Pancreas (tissue), 10 donors: Measurements from ENCODE around the gene TMEM156. TPM values are rescaled to one million over a fixed set of nuclear protein-coding genes. Genes with fewer than 3 reads are reported as not detected.

Experiments used
- ATAC-seq, 4 donors: fragments of 200-7000 bp; cut with Tn5 transposase; one replicate each; pipeline versions ENCODE4 v1.8.0 to v1.9.1; 2020; ENCODE audit warnings: mild to moderate bottlenecking in 4 of 4, moderate library complexity in 4 of 4
- DNase-seq, 6 donors: peaks; one replicate each; pipeline ENCODE4 v3.0.0-alpha.2; 2020
- FAIRE-seq: peaks from 2 replicates; lab custom pipeline; 2012; peaks lifted over from hg19 to GRCh38; lab: Jason Lieb, UNC
- H3K27ac ChIP-seq, 4 donors: fragments of 200-600 bp; sonication (generic); 1 replicate in 3 of 4; 2 replicates in 1 of 4; pipeline versions ENCODE4 v1.5.0 to v1.8.0; 2020
- H3K27me3 ChIP-seq, 4 donors: fragments of 200-600 bp; one replicate each; pipeline ENCODE4 v1.8.0; 2021
- H3K36me3 ChIP-seq, 3 donors: fragments of 200-600 bp; sonication (generic) in 1 of 3; one replicate each; pipeline versions ENCODE4 v1.5.0 to v1.8.0; 2020 to 2021
- H3K4me1 ChIP-seq, 3 donors: fragments of 200-600 bp; one replicate each; pipeline ENCODE4 v1.8.0; 2021
- H3K4me3 ChIP-seq, 4 donors: fragments of 200-600 bp; sonication (generic) in 2 of 4; one replicate each; pipeline versions ENCODE4 v1.5.0 to v1.8.0; 2020 to 2021
- H3K9me3 ChIP-seq, 4 donors: fragments of 200-600 bp; one replicate each; pipeline ENCODE4 v1.8.0; 2021
- WGBS, 2 donors: extraction: QIAGEN DNeasy Blood & Tissue Kit; methylation state at CpG; one replicate each; pipeline ENCODE4 v1.1.7; 2013; 5-methylcytosine and 5-hydroxymethylcytosine counted together
- intact Hi-C, 3 donors: fragments of 100-400 bp; cut with DNase I; formaldehyde crosslinking; loops; one replicate each; pipeline versions ENCODE4 v1.11.1 to v1.14.2; 2022
- polyA plus RNA-seq, 2 donors: library from polyadenylated mRNA; stranded (reverse); fragments of 200-250 nt; gene quantifications; one replicate each; pipeline ENCODE4 v1.2.3, GENCODE V29; 2013
- total RNA-seq, 6 donors: library from RNA; stranded (reverse); fragmentation: NEBNext Ultra II Directional in 4 of 6; extraction: Animal tissue kit (Norgen Biotek cat#: 25700) in 4 of 6; gene quantifications; one replicate each; pipeline versions ENCODE4 v1.2.1 to v1.2.4, GENCODE V29; 2021 to 2023
- TF ChIP-seq, protein P1 (sequence below), 4 donors: fragments of 200-600 bp; sonication (generic) in 3 of 4; IDR thresholded peaks; one replicate each; pipeline versions ENCODE4 v1.5.0 to v1.8.0; 2021; ENCODE audit warnings: antibody characterized with exemption in 4 of 4
- donor health status: healthy with polysubstance abuse.
- donor health status: DM: no; HTN: no; CAD: no; lungs with moderate emphysema.
- donor health status: DM: no; HTN: no; CAD: no.
- donor health status: control.
- donor health status: control.
- donor health status: Bipolar disorder and iron deficiency.
- donor health status: DM: yes; HTN: yes; CAD: no.
- donor health status: DM: no; HTN: no; CAD: no.
- donor health status: DM: no; HTN: no; CAD: no.
- donor health status: DM: yes; HTN: yes; CAD: no.

The TMEM156 gene
- total and polyA plus RNA-seq, 8 donors, result 0.08 to 1.8 (median 0.53) TPM

DNA sequence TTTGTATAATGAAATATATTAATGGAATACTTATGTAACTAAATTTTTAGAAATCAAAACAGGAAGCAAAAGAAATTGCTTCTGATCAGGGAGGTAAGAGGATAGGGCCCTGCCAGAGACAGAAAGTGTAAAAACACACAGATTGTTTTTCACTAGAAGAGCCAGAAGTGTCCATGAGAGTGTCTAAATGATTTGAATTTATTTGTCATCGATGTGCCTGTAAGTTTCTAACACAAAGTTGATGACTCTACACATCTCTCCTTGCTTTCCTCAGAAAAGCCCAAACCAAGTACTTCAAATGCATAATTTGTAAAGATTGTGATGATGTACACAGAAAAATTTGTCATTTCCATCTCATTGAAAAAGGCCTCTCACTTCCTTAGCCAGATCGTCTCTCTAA lies 80.6 kb downstream of the TMEM156 start:
- 56 to 67% methylated on average over 2 of the region's 2 CpGs for WGBS, 2 donors
- TF ChIP-seq, protein P1, sequence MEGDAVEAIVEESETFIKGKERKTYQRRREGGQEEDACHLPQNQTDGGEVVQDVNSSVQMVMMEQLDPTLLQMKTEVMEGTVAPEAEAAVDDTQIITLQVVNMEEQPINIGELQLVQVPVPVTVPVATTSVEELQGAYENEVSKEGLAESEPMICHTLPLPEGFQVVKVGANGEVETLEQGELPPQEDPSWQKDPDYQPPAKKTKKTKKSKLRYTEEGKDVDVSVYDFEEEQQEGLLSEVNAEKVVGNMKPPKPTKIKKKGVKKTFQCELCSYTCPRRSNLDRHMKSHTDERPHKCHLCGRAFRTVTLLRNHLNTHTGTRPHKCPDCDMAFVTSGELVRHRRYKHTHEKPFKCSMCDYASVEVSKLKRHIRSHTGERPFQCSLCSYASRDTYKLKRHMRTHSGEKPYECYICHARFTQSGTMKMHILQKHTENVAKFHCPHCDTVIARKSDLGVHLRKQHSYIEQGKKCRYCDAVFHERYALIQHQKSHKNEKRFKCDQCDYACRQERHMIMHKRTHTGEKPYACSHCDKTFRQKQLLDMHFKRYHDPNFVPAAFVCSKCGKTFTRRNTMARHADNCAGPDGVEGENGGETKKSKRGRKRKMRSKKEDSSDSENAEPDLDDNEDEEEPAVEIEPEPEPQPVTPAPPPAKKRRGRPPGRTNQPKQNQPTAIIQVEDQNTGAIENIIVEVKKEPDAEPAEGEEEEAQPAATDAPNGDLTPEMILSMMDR (IDR thresholded peaks at IDR 0.05), result no peak
- no peaks in the 10 kb centered on the region for H3K36me3 ChIP-seq
- FAIRE-seq, result no peak
- intact Hi-C loops, result no loop called here
- no peak overlapping the region for H3K27ac ChIP-seq
- no peak overlapping the region for H3K4me3 ChIP-seq
- no peaks in the 10 kb centered on the region for H3K9me3 ChIP-seq
- DNase-seq, result no peak
- no peak for ATAC-seq
- no peaks in the 10 kb centered on the region for H3K27me3 ChIP-seq
- no peaks in the 10 kb centered on the region for H3K4me1 ChIP-seq

DNA sequence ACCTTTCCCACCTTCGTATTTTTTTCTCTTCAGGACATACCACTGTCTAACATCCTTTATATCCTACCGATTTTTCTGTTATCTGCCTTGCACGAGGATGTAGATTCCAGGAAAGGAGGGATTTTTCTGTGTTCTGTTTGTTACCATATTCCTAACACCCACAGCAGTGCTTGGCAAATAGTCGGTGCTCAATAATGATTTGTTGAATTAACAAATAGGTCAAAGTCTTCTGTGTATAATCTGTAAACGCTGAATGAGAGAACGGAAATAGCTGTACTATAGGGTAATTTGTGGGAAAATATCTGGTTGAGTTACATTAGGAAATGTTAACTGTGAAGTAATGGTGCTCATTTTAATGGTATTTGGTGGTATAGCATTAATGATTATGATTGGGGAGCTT lies 81.5 kb downstream of the TMEM156 start:
- TF ChIP-seq, protein P1 (IDR thresholded peaks at IDR 0.05), result no peak
- ATAC-seq (no peak), DNase-seq (no peak), FAIRE-seq (no peak)
- Histone ChIP-seq H3K27ac (no peak overlapping the region), H3K27me3 (no peaks in the 10 kb centered on the region), H3K4me1 (no peaks in the 10 kb centered on the region), H3K4me3 (no peak overlapping the region), H3K9me3 (no peaks in the 10 kb centered on the region), H3K36me3 (no peaks in the 10 kb centered on the region)
- intact Hi-C loops, result no loop called here
- 17 to 21% methylated on average over 6 of the region's 6 CpGs for WGBS, 2 donors

DNA sequence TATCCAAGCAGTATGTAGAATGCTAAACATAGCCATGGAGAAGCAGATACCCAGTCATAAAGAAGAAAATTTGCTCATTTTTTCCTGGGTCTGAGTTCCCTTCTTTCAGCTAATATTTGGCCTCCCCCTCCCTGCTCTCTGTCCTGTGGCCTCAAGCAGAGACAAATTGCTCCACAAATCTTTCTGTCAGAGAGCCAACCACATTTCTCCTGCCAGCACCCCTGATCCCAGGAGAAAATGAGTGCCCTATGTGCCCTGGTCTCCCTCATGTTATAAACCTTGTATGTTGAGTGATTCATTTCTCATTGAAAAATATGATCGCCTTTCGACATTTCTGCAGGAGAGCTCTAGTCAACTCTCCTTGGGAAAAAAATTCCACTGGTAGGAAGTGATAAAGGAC lies 82.0 kb downstream of the TMEM156 start:
- WGBS, 2 donors, result 66 to 74% methylated on average over 2 of the region's 2 CpGs
- no peak for FAIRE-seq
- H3K4me3 ChIP-seq, result no peak overlapping the region

DNA sequence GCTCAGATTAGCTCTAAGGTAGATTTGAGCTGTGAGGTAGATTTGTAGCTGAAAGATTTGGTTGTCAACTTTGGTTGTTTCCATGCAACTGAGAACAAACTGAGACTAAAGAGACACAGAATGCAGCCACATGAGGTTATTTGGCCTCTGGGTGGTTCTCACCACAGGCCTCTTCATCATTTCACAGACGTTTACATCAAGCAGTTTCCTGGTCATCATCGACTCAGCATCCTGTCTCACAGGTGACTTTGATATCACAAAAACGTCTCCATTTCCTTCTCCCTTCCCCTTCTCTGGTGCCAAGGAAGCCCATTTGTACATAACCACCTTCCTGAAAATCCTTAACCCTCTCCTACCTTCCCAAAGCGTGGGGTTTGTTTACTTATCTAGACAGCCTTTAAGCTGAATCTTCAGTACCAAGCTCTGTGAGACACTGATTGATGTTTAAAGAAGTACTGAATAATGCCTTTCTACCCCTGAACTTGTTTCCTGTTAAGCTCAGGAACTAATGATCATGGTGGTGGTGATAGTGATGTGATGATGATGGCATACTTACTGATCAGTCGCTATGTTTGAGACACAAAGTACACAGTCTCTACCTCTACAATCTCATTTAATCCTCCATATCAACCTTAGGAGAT lies 82.7 kb downstream of the TMEM156 start:
- no peaks in the 10 kb centered on the region for H3K27me3 ChIP-seq
- H3K9me3 ChIP-seq, result no peaks in the 10 kb centered on the region
- peaks cover 0 to 6% (median 0%) of the 10 kb centered on the region in 3 donors for H3K36me3 ChIP-seq
- no peak overlapping the region for H3K4me3 ChIP-seq
- H3K4me1 ChIP-seq, result no peaks in the 10 kb centered on the region
- DNase-seq, result no peak
- WGBS, 2 donors, result 36 to 44% methylated on average over 5 of the region's 5 CpGs
- no peak for FAIRE-seq
- H3K27ac ChIP-seq, result no peak overlapping the region
- ATAC-seq, result peak in 2 of 4 donors; percentile 38 to 54
- TF ChIP-seq, protein P1 (IDR thresholded peaks at IDR 0.05), result no peak
- intact Hi-C loops, result no loop called here

More for the DNA sequence above, 82.0 kb downstream of the TMEM156 start:
- Histone ChIP-seq H3K9me3 (no peaks in the 10 kb centered on the region), H3K36me3 (no peaks in the 10 kb centered on the region), H3K27me3 (no peaks in the 10 kb centered on the region), H3K4me1 (no peaks in the 10 kb centered on the region), H3K27ac (no peak overlapping the region)
- DNase-seq (no peak), ATAC-seq (no peak)
- TF ChIP-seq, protein P1 (IDR thresholded peaks at IDR 0.05), result no peak
- intact Hi-C loops, result no loop called here

DNA sequence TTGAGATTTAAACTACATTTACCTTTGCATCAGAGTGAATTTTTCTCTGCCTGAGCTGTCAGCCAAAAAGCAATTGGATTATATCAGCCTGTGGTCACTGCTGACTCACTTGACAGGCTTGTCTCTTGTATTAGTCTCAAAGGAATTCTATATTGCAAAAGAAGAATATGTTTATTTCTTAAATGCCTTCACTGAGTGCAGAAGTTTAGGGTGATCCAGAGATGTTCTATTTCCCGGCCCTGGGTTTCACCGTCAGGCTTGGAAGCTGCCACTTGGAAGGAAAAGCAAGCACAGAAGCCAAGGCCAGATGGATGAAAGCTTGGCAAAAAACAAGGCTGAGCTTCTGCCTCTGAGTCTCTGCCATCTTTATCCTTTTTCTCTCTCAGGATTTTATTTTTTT lies 83.7 kb downstream of the TMEM156 start:
- WGBS, 2 donors, result 55 to 67% methylated on average over 2 of the region's 2 CpGs
- H3K9me3 ChIP-seq, result no peaks in the 10 kb centered on the region
- peak in 3 of 4 donors; percentile 52 to 63 (median 61) for ATAC-seq
- DNase-seq, result no peak
- no peak overlapping the region for H3K4me3 ChIP-seq
- no peak overlapping the region for H3K27ac ChIP-seq
- TF ChIP-seq, protein P1 (IDR thresholded peaks at IDR 0.05), result no peak
- intact Hi-C loops, result no loop called here
- no peaks in the 10 kb centered on the region for H3K4me1 ChIP-seq
- peak; percentile 39 for FAIRE-seq
- H3K36me3 ChIP-seq, result peaks cover 0 to 8% (median 0%) of the 10 kb centered on the region in 3 donors
- H3K27me3 ChIP-seq, result no peaks in the 10 kb centered on the region
